ENCODE data around the gene ATRNL1. TPM values are rescaled to one million over a fixed set of nuclear protein-coding genes. Genes with fewer than 3 reads are reported as not detected.

Gene ATRNL1
- polyA plus RNA-seq, 1 donor from 2014 or later, result 47.8 TPM

DNA sequence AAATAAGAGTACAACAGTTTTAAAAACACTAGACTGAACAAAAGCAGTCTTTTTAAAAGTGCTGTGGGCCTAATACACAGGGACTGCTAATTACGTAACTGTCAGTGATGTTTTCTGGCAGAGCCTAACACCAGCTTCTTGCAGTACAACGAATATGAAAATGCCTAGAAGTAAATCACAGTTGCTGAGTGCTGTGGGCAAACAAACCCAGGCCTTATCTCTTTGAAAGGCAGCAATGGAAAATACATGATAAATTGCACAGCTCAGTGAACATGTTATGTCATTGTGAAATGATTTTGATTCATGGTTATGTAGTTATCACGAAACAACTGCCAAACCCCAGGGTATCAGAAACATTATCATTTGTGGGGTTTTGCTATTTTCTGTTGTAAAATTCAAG, 751.4 kb downstream of the ATRNL1 start:
- H3K4me2 ChIP-seq (ENCODE audit: low read length), result no peak overlapping the region
- TF ChIP-seq RAD21 (conservative IDR thresholded peaks at IDR 0.05) (no peak), POLR2AphosphoS5 (IDR thresholded peaks at IDR 0.05) (peak; percentile 97), EP300 (conservative IDR thresholded peaks at IDR 0.05; ENCODE audit: poor library complexity, severe bottlenecking) (peak; percentile 82)
- TF ChIP-seq, protein P1, sequence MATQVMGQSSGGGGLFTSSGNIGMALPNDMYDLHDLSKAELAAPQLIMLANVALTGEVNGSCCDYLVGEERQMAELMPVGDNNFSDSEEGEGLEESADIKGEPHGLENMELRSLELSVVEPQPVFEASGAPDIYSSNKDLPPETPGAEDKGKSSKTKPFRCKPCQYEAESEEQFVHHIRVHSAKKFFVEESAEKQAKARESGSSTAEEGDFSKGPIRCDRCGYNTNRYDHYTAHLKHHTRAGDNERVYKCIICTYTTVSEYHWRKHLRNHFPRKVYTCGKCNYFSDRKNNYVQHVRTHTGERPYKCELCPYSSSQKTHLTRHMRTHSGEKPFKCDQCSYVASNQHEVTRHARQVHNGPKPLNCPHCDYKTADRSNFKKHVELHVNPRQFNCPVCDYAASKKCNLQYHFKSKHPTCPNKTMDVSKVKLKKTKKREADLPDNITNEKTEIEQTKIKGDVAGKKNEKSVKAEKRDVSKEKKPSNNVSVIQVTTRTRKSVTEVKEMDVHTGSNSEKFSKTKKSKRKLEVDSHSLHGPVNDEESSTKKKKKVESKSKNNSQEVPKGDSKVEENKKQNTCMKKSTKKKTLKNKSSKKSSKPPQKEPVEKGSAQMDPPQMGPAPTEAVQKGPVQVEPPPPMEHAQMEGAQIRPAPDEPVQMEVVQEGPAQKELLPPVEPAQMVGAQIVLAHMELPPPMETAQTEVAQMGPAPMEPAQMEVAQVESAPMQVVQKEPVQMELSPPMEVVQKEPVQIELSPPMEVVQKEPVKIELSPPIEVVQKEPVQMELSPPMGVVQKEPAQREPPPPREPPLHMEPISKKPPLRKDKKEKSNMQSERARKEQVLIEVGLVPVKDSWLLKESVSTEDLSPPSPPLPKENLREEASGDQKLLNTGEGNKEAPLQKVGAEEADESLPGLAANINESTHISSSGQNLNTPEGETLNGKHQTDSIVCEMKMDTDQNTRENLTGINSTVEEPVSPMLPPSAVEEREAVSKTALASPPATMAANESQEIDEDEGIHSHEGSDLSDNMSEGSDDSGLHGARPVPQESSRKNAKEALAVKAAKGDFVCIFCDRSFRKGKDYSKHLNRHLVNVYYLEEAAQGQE (IDR thresholded peaks at IDR 0.05; ENCODE audit: borderline replicate concordance), result peak; percentile 67

DNA sequence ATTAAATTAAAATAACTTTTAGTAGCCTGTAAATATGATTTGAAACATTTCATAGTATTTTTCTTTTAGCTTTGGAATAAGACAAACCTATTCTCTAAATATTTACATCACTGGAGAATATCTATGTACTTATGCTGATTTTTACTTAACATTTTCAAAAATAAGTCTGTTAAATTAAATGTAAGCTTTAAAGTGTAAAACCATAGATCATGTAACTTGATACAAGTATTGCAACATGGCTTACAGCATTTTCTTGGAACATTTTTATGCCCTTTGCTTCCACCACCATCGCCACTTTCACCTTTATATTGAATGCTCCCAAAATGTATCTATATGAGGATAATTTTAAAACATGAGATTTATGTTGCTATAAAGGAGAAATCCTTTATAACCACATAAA, 752.8 kb downstream of the ATRNL1 start:
- no peaks in the 10 kb centered on the region for H4K20me1 ChIP-seq (ENCODE audit: insufficient read depth)
- no peak overlapping the region for H3K27ac ChIP-seq (ENCODE audit: low read length)
- no peaks in the 10 kb centered on the region for H3K9me2 ChIP-seq (ENCODE audit: insufficient read depth, low read length)
- no peak overlapping the region for H3K9ac ChIP-seq (ENCODE audit: low read length)
- no peak overlapping the region for H3K4me3 ChIP-seq (ENCODE audit: low read length)
- no peaks in the 10 kb centered on the region for H3K9me3 ChIP-seq (ENCODE audit: low read length)
- TF ChIP-seq EP300 (conservative IDR thresholded peaks at IDR 0.05; ENCODE audit: poor library complexity, severe bottlenecking), result no peak
- TF ChIP-seq EZH2 (IDR thresholded peaks at IDR 0.05; ENCODE audit: borderline replicate concordance, insufficient read depth, low read length, poor library complexity, severe bottlenecking), result no peak
- no peaks in the 10 kb centered on the region for H3K27me3 ChIP-seq (ENCODE audit: insufficient read depth, low read depth, low read length)
- no peak overlapping the region for H3K4me2 ChIP-seq (ENCODE audit: low read length)
- no peak overlapping the region for H2AFZ ChIP-seq (ENCODE audit: low read depth, low read length)
- H3K36me3 ChIP-seq (ENCODE audit: insufficient read depth, low read length), result no peaks in the 10 kb centered on the region
- H3F3A ChIP-seq (ENCODE audit: insufficient read depth, low read length, poor library complexity, severe bottlenecking), result peaks cover 3% of the 10 kb centered on the region
- no peaks in the 10 kb centered on the region for H3K79me2 ChIP-seq (replicated peaks; ENCODE audit: insufficient read depth, low read length)

More for the DNA sequence above, 751.4 kb downstream of the ATRNL1 start:
- Histone ChIP-seq H3K36me3 (ENCODE audit: insufficient read depth, low read length) (no peaks in the 10 kb centered on the region), H3K79me2 (replicated peaks; ENCODE audit: insufficient read depth, low read length) (no peaks in the 10 kb centered on the region), H3K9ac (ENCODE audit: low read length) (no peak overlapping the region), H4K20me1 (ENCODE audit: insufficient read depth) (no peaks in the 10 kb centered on the region), H3F3A (ENCODE audit: insufficient read depth, low read length, poor library complexity, severe bottlenecking) (peaks cover 3% of the 10 kb centered on the region), H3K9me3 (ENCODE audit: low read length) (no peaks in the 10 kb centered on the region), H3K27ac (ENCODE audit: low read length) (no peak overlapping the region), H3K9me2 (ENCODE audit: insufficient read depth, low read length) (no peaks in the 10 kb centered on the region), H2AFZ (ENCODE audit: low read depth, low read length) (no peak overlapping the region), H3K4me3 (ENCODE audit: low read length) (no peak overlapping the region), H3K27me3 (ENCODE audit: insufficient read depth, low read depth, low read length) (no peaks in the 10 kb centered on the region)

DNA sequence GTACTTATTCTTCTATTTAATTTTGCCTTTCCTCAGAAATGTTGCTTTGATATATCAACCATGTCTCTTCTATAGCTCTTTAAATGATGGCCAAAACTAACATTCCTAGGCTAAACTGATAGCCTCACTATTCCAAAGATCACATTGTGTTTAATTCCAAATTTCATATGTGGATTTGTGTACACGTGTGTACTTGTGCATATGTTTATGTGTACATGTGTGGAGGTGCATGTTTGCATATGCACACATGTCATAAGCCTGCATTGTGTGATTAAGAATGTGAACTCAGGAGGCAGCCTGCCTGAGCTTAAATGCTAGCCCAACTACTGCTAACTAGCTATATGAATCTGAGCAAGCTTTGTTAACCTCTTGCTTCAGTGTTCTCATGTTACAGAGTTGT, 753.4 kb downstream of the ATRNL1 start:
- Histone ChIP-seq H3F3A (ENCODE audit: insufficient read depth, low read length, poor library complexity, severe bottlenecking) (peaks cover 3% of the 10 kb centered on the region), H3K27ac (ENCODE audit: low read length) (no peak overlapping the region), H2AFZ (ENCODE audit: low read depth, low read length) (no peak overlapping the region), H3K79me2 (replicated peaks; ENCODE audit: insufficient read depth, low read length) (no peaks in the 10 kb centered on the region), H3K4me3 (ENCODE audit: low read length) (no peak overlapping the region), H4K20me1 (ENCODE audit: insufficient read depth) (no peaks in the 10 kb centered on the region), H3K9ac (ENCODE audit: low read length) (no peak overlapping the region), H3K4me2 (ENCODE audit: low read length) (no peak overlapping the region), H3K9me2 (ENCODE audit: insufficient read depth, low read length) (no peaks in the 10 kb centered on the region), H3K9me3 (ENCODE audit: low read length) (no peaks in the 10 kb centered on the region), H3K36me3 (ENCODE audit: insufficient read depth, low read length) (no peaks in the 10 kb centered on the region), H3K27me3 (ENCODE audit: insufficient read depth, low read depth, low read length) (no peaks in the 10 kb centered on the region)
- TF ChIP-seq, protein P2, sequence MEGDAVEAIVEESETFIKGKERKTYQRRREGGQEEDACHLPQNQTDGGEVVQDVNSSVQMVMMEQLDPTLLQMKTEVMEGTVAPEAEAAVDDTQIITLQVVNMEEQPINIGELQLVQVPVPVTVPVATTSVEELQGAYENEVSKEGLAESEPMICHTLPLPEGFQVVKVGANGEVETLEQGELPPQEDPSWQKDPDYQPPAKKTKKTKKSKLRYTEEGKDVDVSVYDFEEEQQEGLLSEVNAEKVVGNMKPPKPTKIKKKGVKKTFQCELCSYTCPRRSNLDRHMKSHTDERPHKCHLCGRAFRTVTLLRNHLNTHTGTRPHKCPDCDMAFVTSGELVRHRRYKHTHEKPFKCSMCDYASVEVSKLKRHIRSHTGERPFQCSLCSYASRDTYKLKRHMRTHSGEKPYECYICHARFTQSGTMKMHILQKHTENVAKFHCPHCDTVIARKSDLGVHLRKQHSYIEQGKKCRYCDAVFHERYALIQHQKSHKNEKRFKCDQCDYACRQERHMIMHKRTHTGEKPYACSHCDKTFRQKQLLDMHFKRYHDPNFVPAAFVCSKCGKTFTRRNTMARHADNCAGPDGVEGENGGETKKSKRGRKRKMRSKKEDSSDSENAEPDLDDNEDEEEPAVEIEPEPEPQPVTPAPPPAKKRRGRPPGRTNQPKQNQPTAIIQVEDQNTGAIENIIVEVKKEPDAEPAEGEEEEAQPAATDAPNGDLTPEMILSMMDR (IDR thresholded peaks at IDR 0.05; ENCODE audit: poor library complexity, severe bottlenecking), result no peak
- TF ChIP-seq, protein P1 (IDR thresholded peaks at IDR 0.05; ENCODE audit: borderline replicate concordance), result no peak
- TF ChIP-seq TAF1 (IDR thresholded peaks at IDR 0.05; ENCODE audit: low read depth) (no peak), EP300 (conservative IDR thresholded peaks at IDR 0.05; ENCODE audit: poor library complexity, severe bottlenecking) (no peak), SMC3 (conservative IDR thresholded peaks at IDR 0.05; ENCODE audit: poor library complexity) (no peak), MXI1 (conservative IDR thresholded peaks at IDR 0.05; ENCODE audit: poor library complexity, severe bottlenecking) (no peak), POLR2AphosphoS5 (IDR thresholded peaks at IDR 0.05) (no peak)
